Epithelial cell of proximal tubule (primary cell): Measurements from ENCODE around the gene TOP2A. TPM values are rescaled to one million over a fixed set of nuclear protein-coding genes. Genes with fewer than 3 reads are reported as not detected.

Experiments
- DNase-seq: peaks from one replicate; pipeline ENCODE4 v3.0.0-alpha.2; 2011; ENCODE audit warnings: low read depth
- H3K4me3 ChIP-seq: 2 replicates; pipeline ENCODE4 v1.5.1; 2011; ENCODE audit warnings: low read depth, mild to moderate bottlenecking, low read length
- CTCF ChIP-seq: conservative IDR thresholded peaks from 2 replicates; pipeline ENCODE4 v1.5.1; 2012; ENCODE audit warnings: low read depth, mild to moderate bottlenecking, low read length
- total RNA-seq: library from RNA; depleted of rRNA; stranded (reverse); fragments of >200 nt; gene quantifications from 2 replicates; pipeline ENCODE4 v1.2.3, GENCODE V29; 2015

TOP2A gene
- total RNA-seq, 1 donor from 2014 or later: 206 TPM

GRCh38 chr17:40462343-40463121 lies 44.8 kb upstream of the TOP2A start:
- no peak for TF ChIP-seq CTCF
- no peak for DNase-seq
- no peak overlapping the region for H3K4me3 ChIP-seq

GRCh38 chr17:40461732-40462342 lies 44.1 kb upstream of the TOP2A start:
- no peak for DNase-seq
- H3K4me3 ChIP-seq: no peak overlapping the region

GRCh38 chr17:40460968-40461731 lies 43.5 kb upstream of the TOP2A start:
- H3K4me3 ChIP-seq: no peak overlapping the region
- TF ChIP-seq CTCF: no peak
- no peak for DNase-seq

More at GRCh38 chr17:40461732-40462342, 44.1 kb upstream of the TOP2A start:
- TF ChIP-seq CTCF: no peak

- H3K4me3 ChIP-seq: no peak overlapping the region
- DNase-seq: no peak
- no peak for TF ChIP-seq CTCF
These were observed 42.9 kb upstream of the TOP2A start for GRCh38 chr17:40460604-40460967.

- H3K4me3 ChIP-seq: no peak overlapping the region
- TF ChIP-seq CTCF: no peak
- DNase-seq: no peak
These were observed 42.2 kb upstream of the TOP2A start for GRCh38 chr17:40459636-40460603.

GRCh38 chr17:40458851-40459482 lies 41.3 kb upstream of the TOP2A start:
- DNase-seq: no peak

More at GRCh38 chr17:40458851-40459482, 41.3 kb upstream of the TOP2A start:
- no peak overlapping the region for H3K4me3 ChIP-seq
- TF ChIP-seq CTCF: no peak
